CD4-positive, alpha-beta memory T cell (primary cell): ENCODE measurements around the gene TM9SF4. TPM values are rescaled to one million over a fixed set of nuclear protein-coding genes. Genes with fewer than 3 reads are reported as not detected.
A peak's percentile ranks its signal among the peaks of the same experiment; 100 is the strongest.

ENCODE experiments used
- CTCF ChIA-PET: fragments of 350-600 bp; sonication (Branson Sonifier 250); formaldehyde crosslinking; loops from one replicate; lab custom pipeline; 2021; ENCODE audit warnings: inconsistent platforms; ENCODE audit not compliant: partially characterized antibody; lab: Charles Lee
- POLR2A ChIA-PET: fragments of 350-600 bp; sonication (Branson Sonifier 250); formaldehyde crosslinking; loops from one replicate; lab custom pipeline; 2021; ENCODE audit not compliant: partially characterized antibody; lab: Charles Lee
- DNase-seq, 5 donors: peaks; one replicate each; pipeline versions ENCODE4 v3.0.0 to v3.0.0-alpha.2; 2020 to 2022; ENCODE audit warnings: mixed read lengths in 1 of 5
- H3K27ac ChIP-seq: one replicate; pipeline ENCODE4 v1.7.0; 2013; ENCODE audit warnings: low read depth, low read length
- H3K27me3 ChIP-seq: 2 replicates; pipeline ENCODE4 v1.7.0; 2013; ENCODE audit warnings: mild to moderate bottlenecking, low read length, moderate library complexity; ENCODE audit not compliant: insufficient read depth
- H3K36me3 ChIP-seq: 2 replicates; pipeline ENCODE4 v1.7.0; 2013; ENCODE audit warnings: mild to moderate bottlenecking, low read length, moderate library complexity; ENCODE audit not compliant: insufficient read depth
- H3K4me1 ChIP-seq: 2 replicates; pipeline ENCODE4 v1.7.0; 2013; ENCODE audit warnings: mild to moderate bottlenecking, low read length, moderate library complexity; ENCODE audit not compliant: insufficient read depth
- H3K4me3 ChIP-seq, 2 donors: one replicate each; pipeline ENCODE4 v1.7.0; 2013; ENCODE audit warnings: low read length in 2 of 2, mild to moderate bottlenecking in 1 of 2
- H3K9me3 ChIP-seq, 2 donors: one replicate each; pipeline ENCODE4 v1.7.0; 2013; ENCODE audit warnings: low read length in 2 of 2, control low read depth in 1 of 2; ENCODE audit not compliant: control insufficient read depth in 1 of 2
- H3K27ac Mint-ChIP-seq, 7 donors: one replicate each; pipeline ENCODE4 v1.8.0; 2020 to 2021; ENCODE audit warnings: mixed read lengths in 7 of 7, mild to moderate bottlenecking in 6 of 7, inconsistent platforms in 3 of 7, moderate library complexity in 3 of 7
- H3K27me3 Mint-ChIP-seq, 2 donors: one replicate each; pipeline ENCODE4 v1.8.0; 2020 to 2021; ENCODE audit warnings: mixed read lengths in 2 of 2
- H3K36me3 Mint-ChIP-seq, 2 donors: one replicate each; pipeline ENCODE4 v1.8.0; 2020 to 2021; ENCODE audit warnings: mixed read lengths in 2 of 2, inconsistent platforms in 1 of 2, mild to moderate bottlenecking in 1 of 2
- H3K4me1 Mint-ChIP-seq, 4 donors: one replicate each; pipeline ENCODE4 v1.8.0; 2020 to 2021; ENCODE audit warnings: mixed read lengths in 4 of 4, mild to moderate bottlenecking in 1 of 4
- H3K4me3 Mint-ChIP-seq, 8 donors: one replicate each; pipeline ENCODE4 v1.8.0; 2020 to 2021; ENCODE audit warnings: mixed read lengths in 8 of 8, mild to moderate bottlenecking in 7 of 8, moderate library complexity in 6 of 8, inconsistent platforms in 3 of 8
- H3K9me3 Mint-ChIP-seq, 8 donors: one replicate each; pipeline ENCODE4 v1.8.0; 2020 to 2021; ENCODE audit warnings: mixed read lengths in 8 of 8, mild to moderate bottlenecking in 5 of 8, inconsistent platforms in 3 of 8, moderate library complexity in 1 of 8
- intact Hi-C: fragments of 100-400 bp; cut with micrococcal nuclease; formaldehyde crosslinking; loops from one replicate; pipeline ENCODE4 v1.15.1; 2023
- polyA plus RNA-seq, 2 donors: library from polyadenylated mRNA; unstranded; fragments of 300-500 nt; fragmentation: Illumina TruSeq; gene quantifications; one replicate each; pipeline ENCODE4 v1.2.3, GENCODE V29; 2021
- total RNA-seq, 2 experiments: library from RNA; stranded (reverse); gene quantifications; one replicate each; pipeline ENCODE4 v1.2.3, GENCODE V29; 2021

Gene TM9SF4
- total and polyA plus RNA-seq, 4 experiments from 2014 or later, result 33.4 to 40.7 (median 36.7) TPM

DNA sequence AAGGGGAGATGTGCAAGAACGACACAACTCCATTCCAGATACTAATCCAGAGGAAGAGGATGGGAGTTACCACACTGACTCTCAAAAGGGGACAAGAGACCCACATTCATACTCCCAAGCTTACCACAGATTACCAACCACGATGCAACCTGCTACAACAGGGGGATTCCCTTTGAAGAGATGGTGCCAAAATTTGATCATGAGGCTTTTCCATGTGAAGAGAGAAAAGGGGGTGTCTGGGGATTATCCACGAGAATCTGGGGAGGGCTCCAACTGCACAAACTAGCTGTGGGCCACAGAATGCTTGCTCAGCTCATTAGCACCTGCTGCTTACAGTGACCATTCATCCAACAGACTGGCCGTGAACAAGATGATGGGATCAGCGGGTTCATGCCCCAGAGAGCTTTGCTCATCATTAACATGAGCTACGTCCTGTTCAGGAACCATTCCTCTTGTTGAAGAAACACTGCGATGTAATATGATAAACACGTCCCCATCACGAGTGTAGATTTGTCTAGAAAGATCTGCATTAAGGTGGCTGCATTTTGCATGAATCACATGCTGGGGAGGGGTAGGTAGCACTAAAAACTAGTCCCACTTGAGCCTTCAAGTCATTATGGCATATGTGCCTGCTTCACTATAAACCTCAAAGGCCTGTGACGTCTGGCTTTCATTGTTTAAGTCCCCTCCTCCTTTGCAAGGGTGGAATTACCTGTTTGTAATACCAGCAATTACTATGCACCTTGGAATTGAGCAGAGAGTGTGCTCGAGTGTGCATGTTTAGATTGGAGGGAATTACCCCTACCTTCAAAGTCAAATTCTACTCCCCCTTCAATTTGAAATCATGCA lies 94.1 kb downstream of the TM9SF4 start:
- Histone ChIP-seq H3K36me3 (peaks cover 23% of the 10 kb centered on the region), H3K4me3 (no peak overlapping the region), H3K4me1 (peaks cover 65% of the 10 kb centered on the region), H3K27me3 (no peaks in the 10 kb centered on the region), H3K27ac (no peak overlapping the region), H3K9me3 (no peaks in the 10 kb centered on the region)
- POLR2A ChIA-PET, result no interaction called here
- DNase-seq, result peak in 1 of 5 donors; percentile 51
- CTCF ChIA-PET, result interaction anchor here (0.6 kb wide), 1 partner anchor 471 kb away, joined by 3 read pairs; no protein-coding TSS in a partner anchor
- intact Hi-C loops, result no loop called here
- no peaks in the 10 kb centered on the region for H3K27me3 Mint-ChIP-seq
- H3K36me3 Mint-ChIP-seq, result peaks cover 11 to 52% of the 10 kb centered on the region in 2 donors
- H3K4me1 Mint-ChIP-seq, result peaks cover 47 to 68% (median 58%) of the 10 kb centered on the region in 4 donors
- no peaks in the 10 kb centered on the region for H3K9me3 Mint-ChIP-seq
- H3K27ac Mint-ChIP-seq, result peak overlapping the region in 6 of 7 donors; percentile 31 to 97 (median 81)
- H3K4me3 Mint-ChIP-seq, result peak overlapping the region in 5 of 8 donors; percentile 10 to 68 (median 53)

DNA sequence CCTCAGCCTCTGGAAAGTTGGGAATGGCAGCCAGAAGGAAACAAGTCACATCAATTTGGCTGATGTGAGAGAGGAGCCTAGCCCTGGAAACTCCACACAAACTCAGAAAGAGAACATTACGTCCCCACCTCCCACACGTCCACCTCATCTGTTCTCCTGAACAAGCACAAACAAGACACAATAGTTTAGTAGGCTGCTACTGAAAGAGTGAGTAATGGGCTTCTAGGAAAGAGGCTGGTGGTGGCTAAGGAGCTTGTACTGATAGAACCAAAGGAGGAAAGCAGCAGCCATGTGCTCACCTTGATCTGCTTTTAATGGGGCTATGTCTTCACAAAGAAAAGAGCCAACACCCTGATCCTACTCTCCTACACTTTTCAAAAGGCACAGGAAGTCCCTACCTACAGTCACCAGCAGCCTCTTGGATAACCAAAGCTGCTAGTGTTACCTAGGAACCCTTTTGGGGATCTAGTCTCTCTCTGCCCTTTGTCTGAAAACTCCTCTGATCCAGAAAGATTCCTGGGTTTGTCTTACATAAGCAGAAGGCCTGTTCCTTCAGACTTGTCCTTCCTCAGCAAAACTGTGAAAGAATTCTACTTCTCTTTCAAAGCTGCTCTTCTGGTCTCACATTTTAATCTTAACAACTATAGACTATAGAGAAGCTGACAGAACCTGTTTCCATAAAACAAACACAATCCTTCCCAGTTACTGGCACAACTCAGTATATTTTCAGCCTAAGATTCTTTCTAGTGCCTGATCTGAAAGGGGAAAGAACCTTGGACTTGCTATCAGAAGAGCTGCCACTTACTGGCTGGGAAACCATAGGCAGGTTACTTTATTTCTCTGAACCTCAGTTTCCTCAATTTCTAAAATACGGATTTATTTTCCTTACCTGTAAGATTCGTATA lies 94.9 kb downstream of the TM9SF4 start:
- Mint-ChIP-seq H3K27me3 (no peaks in the 10 kb centered on the region), H3K4me1 (peaks cover 55 to 70% (median 63%) of the 10 kb centered on the region in 4 donors), H3K27ac (peak overlapping the region; percentile 40 to 99 (median 87)), H3K9me3 (no peaks in the 10 kb centered on the region), H3K4me3 (peak overlapping the region in 5 of 8 donors; percentile 4 to 94 (median 73)), H3K36me3 (peaks cover 8 to 46% of the 10 kb centered on the region in 2 donors)
- Histone ChIP-seq H3K4me3 (no peak overlapping the region), H3K9me3 (no peaks in the 10 kb centered on the region), H3K36me3 (peaks cover 15% of the 10 kb centered on the region), H3K4me1 (peaks cover 65% of the 10 kb centered on the region), H3K27me3 (no peaks in the 10 kb centered on the region), H3K27ac (no peak overlapping the region)
- intact Hi-C loops, result loop anchor here (5.0 kb wide), 2 partner anchors 43 to 283 kb away; no protein-coding TSS in a partner anchor
- no peak for DNase-seq
- CTCF ChIA-PET, result no interaction called here
- POLR2A ChIA-PET, result interaction anchor here (1.1 to 1.6 kb wide), 2 partner anchors 13 to 95 kb away, joined by 3 to 4 read pairs; partner anchors contain the start of gene TM9SF4

DNA sequence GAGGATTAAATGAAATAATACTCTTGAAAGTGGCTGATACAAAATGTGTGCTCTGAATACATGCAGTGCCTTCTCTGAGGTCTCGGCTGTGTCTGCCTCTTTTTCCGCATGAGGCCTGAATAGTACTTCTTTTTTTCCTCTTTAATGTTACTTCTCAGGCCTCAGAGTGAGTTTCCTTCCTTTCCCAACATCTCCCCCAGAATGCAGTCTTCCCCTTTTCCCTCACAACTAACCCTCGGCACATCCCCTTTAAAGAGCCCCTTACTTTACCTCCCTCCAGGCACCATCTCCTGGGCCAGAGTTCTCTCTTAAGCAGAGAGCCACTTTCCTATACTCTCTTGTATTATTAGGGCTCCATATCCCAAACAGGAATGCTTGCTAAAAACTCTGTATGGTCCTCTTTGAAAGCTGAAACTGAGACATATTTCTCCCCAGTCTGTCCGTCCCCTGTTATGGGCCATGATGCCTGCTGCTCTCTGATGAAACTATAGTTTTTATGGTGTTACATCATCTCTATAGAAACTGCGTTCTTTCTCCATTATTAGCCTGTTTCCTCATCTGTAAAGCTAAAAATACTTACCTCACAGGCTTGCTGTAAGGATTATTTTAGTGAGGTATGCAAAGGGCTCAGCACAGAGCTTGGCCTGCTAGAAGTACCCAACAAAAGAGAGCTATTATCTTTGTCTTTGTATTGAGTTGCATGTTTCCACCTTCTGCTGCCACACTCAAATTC lies 95.8 kb downstream of the TM9SF4 start:
- H3K27me3 Mint-ChIP-seq, result no peaks in the 10 kb centered on the region
- H3K9me3 ChIP-seq, result no peaks in the 10 kb centered on the region
- H3K4me3 Mint-ChIP-seq, result peak overlapping the region; percentile 90 to 97 (median 95)
- no peak overlapping the region for H3K4me3 ChIP-seq
- intact Hi-C loops, result loop anchor here (5.0 kb wide), 2 partner anchors 42 to 282 kb away; no protein-coding TSS in a partner anchor
- no peaks in the 10 kb centered on the region for H3K27me3 ChIP-seq
- peaks cover 8 to 44% of the 10 kb centered on the region in 2 donors for H3K36me3 Mint-ChIP-seq
- H3K4me1 Mint-ChIP-seq, result peaks cover 59 to 78% (median 69%) of the 10 kb centered on the region in 4 donors
- ChIA-PET POLR2A (interaction anchor here (0.7 to 1.6 kb wide), 4 partner anchors 14 to 305 kb away, joined by 3 to 8 read pairs (median 4); partner anchors contain the start of gene TM9SF4), CTCF (no interaction called here)
- H3K9me3 Mint-ChIP-seq, result no peaks in the 10 kb centered on the region
- DNase-seq, result no peak
- H3K4me1 ChIP-seq, result peaks cover 71% of the 10 kb centered on the region
- peak overlapping the region; percentile 50 to 99 (median 97) for H3K27ac Mint-ChIP-seq
- peak overlapping the region; percentile 14 for H3K27ac ChIP-seq
- H3K36me3 ChIP-seq, result peaks cover 20% of the 10 kb centered on the region

DNA sequence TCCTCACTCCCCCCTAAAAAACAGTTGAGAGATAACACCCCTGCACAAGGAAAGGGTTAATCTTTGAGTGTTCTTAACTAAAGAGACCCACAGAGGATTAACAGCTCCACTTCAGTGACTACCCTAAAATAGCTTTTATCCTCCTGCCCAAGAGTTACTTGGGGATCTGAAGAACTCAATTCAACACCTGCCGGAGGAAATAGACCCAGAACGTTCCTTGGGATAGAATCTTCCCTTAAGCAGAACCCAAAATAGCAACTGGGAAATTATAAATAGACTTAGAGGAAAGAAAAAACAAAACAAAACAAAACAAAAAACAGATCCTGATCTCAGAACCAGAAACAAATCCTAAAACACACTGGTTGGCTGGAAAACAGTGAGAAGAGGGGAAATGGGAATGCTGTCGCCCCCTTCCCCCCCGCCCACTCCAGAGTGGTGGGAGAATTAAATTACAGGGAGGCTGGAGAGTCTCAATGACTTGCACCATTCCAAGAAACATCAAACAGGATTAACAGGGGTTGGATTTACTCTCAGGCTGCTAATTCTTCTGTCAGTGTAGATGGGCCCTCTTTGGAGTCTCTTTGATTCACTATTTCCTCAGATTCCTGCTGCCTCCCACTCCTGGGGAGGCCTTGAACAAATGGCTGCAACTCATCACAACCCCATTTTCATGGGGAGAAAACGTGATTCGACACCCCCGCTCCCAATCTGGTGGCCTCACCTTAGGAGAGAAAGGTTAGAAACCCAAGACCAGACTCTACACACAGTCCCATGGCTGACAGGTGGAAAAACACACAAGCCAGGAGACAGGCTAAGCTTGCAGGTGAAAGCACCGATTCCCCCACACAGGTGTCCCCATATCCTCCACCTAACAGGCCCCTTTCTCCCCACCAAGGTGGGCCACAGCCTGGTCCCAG lies 96.6 kb downstream of the TM9SF4 start:
- DNase-seq, result no peak
- POLR2A ChIA-PET, result interaction anchor here (0.7 to 1.6 kb wide), 5 partner anchors 15 to 304 kb away, joined by 3 to 8 read pairs (median 3); partner anchors contain the start of gene TM9SF4
- H3K4me3 ChIP-seq, result peak overlapping the region; percentile 37 to 62
- H3K4me1 ChIP-seq, result peaks cover 75% of the 10 kb centered on the region
- no peaks in the 10 kb centered on the region for H3K27me3 Mint-ChIP-seq
- H3K27ac Mint-ChIP-seq, result peak overlapping the region; percentile 90 to 99 (median 97)
- peaks cover 20% of the 10 kb centered on the region for H3K36me3 ChIP-seq
- H3K9me3 Mint-ChIP-seq, result no peaks in the 10 kb centered on the region
- intact Hi-C loops, result loop anchor here (2.0 to 5.0 kb wide), 5 partner anchors 15 to 281 kb away; partner anchors contain the start of genes KIF3B and TM9SF4
- H3K9me3 ChIP-seq, result no peaks in the 10 kb centered on the region
- H3K36me3 Mint-ChIP-seq, result peaks cover 10 to 46% of the 10 kb centered on the region in 2 donors
- peak overlapping the region; percentile 90 to 97 (median 95) for H3K4me3 Mint-ChIP-seq
- peak overlapping the region; percentile 87 for H3K27ac ChIP-seq
- CTCF ChIA-PET, result no interaction called here
- peaks cover 62 to 86% (median 75%) of the 10 kb centered on the region in 4 donors for H3K4me1 Mint-ChIP-seq
- no peaks in the 10 kb centered on the region for H3K27me3 ChIP-seq

DNA sequence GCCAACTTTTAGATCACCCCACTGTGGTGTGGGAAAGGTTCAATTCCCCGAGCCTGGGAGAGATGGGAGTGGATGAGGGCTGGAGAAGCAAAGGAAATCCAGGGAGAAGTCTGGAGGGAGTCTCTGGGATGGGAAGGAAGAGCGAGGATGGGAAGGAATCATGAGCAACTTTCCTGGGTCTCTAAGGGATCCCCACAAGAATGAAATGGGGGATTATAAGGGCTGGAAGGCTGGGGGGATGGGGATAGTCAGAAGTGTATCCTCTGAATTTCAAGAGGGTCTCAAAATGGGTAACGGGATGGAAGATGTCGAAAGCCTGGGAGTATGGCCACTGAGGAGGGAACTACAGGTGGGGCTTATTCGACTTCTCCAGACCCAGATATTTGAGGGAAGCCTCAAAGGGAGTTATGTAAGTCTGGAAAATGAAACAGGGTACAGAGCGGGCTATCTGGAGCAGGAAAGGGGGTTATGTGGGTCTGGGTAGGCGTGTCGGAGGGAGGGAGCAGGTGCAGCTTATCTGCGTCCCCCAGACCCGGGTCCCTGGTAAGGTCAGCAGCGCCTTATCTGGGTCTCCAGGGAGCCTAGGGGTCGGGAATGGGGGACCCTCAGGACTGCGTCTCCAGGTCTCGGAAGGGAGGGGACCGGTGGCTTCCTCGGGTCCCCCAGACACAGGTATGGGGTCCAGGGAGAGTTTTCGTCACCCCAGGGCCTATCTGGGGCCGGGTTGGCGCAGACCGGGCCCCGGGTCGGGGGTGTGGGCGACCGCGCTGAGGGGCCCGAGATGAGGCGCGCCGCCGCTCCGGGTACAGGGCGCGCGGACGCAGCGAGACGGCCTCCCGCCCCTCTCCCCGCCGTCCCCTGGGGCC lies 97.5 kb downstream of the TM9SF4 start:
- H3K9me3 Mint-ChIP-seq, result no peaks in the 10 kb centered on the region
- H3K36me3 Mint-ChIP-seq, result peaks cover 14 to 44% of the 10 kb centered on the region in 2 donors
- H3K27me3 Mint-ChIP-seq, result no peaks in the 10 kb centered on the region
- Histone ChIP-seq H3K27me3 (no peaks in the 10 kb centered on the region), H3K36me3 (peaks cover 23% of the 10 kb centered on the region), H3K4me1 (peaks cover 75% of the 10 kb centered on the region), H3K9me3 (no peaks in the 10 kb centered on the region), H3K4me3 (peak overlapping the region; percentile 37 to 62), H3K27ac (peak overlapping the region; percentile 87)
- H3K4me1 Mint-ChIP-seq, result peaks cover 67 to 84% (median 78%) of the 10 kb centered on the region in 4 donors
- peak overlapping the region; percentile 90 to 97 (median 95) for H3K4me3 Mint-ChIP-seq
- peak in 2 of 5 donors; percentile 6 to 13 for DNase-seq
- intact Hi-C loops, result loop anchor here (2.0 to 5.0 kb wide), 5 partner anchors 16 to 280 kb away; partner anchors contain the start of genes KIF3B and TM9SF4
- peak overlapping the region; percentile 90 to 99 (median 97) for H3K27ac Mint-ChIP-seq
- ChIA-PET POLR2A (interaction anchor here (1.0 to 1.1 kb wide), 2 partner anchors 16 to 25 kb away, joined by 3 to 5 read pairs; no protein-coding TSS in a partner anchor), CTCF (interaction anchor here (0.6 kb wide), 1 partner anchor 519 kb away, joined by 3 read pairs; no protein-coding TSS in a partner anchor)
